ENCODE results near the gene FOXP1. TPM values are rescaled to one million over a fixed set of nuclear protein-coding genes. Genes with fewer than 3 reads are reported as not detected.

The FOXP1 gene
- total and polyA plus RNA-seq, 12 donors: 4.8 to 56.0 (median 43.8) TPM

- peak in 1 of 8 donors; percentile 20 for ATAC-seq
- intact Hi-C loops (cut with DNase I): no loop called here
- WGBS, 2 donors: 91 to 94% methylated on average over 5 of the region's 5 CpGs
- peaks cover 0 to 22% (median 11%) of the 10 kb centered on the region in 9 donors for H3K4me1 ChIP-seq
- peak overlapping the region in 2 of 10 donors; percentile 30 to 82 for H3K27ac ChIP-seq
- no peaks in the 10 kb centered on the region for H3K27me3 ChIP-seq
- no peak for TF ChIP-seq CTCF (IDR thresholded peaks at IDR 0.05)
- no peaks in the 10 kb centered on the region for H3K9me3 ChIP-seq
- H3K36me3 ChIP-seq: peaks cover 0 to 97% (median 57%) of the 10 kb centered on the region in 9 donors
- H3K4me3 ChIP-seq: no peak overlapping the region
- no peak for DNase-seq
Observed at GRCh38 chr3:70974747-70975146, 608.8 kb downstream of the FOXP1 start.

GRCh38 chr3:70973558-70973957, 610.0 kb downstream of the FOXP1 start:
- TF ChIP-seq CTCF (IDR thresholded peaks at IDR 0.05): no peak
- intact Hi-C loops (cut with DNase I): no loop called here
- Histone ChIP-seq H3K4me3 (no peak overlapping the region), H3K9me3 (no peaks in the 10 kb centered on the region), H3K4me1 (peaks cover 0 to 26% (median 13%) of the 10 kb centered on the region in 9 donors), H3K27me3 (no peaks in the 10 kb centered on the region), H3K27ac (peak overlapping the region in 1 of 10 donors; percentile 39), H3K36me3 (peaks cover 0 to 100% (median 64%) of the 10 kb centered on the region in 9 donors)
- DNase-seq: no peak
- peak in 1 of 8 donors; percentile 22 for ATAC-seq
- WGBS, 2 donors: 86 to 87% methylated on average over 6 of the region's 6 CpGs

GRCh38 chr3:70972855-70973254, 610.7 kb downstream of the FOXP1 start:
- intact Hi-C loops (cut with DNase I): no loop called here
- no peak for DNase-seq
- H3K36me3 ChIP-seq: peaks cover 0 to 100% (median 65%) of the 10 kb centered on the region in 9 donors

GRCh38 chr3:70970952-70971351, 612.6 kb downstream of the FOXP1 start:
- TF ChIP-seq CTCF (IDR thresholded peaks at IDR 0.05): no peak
- ATAC-seq (peak in 1 of 8 donors; percentile 22), DNase-seq (no peak)
- Histone ChIP-seq H3K4me3 (no peak overlapping the region), H3K27ac (peak overlapping the region in 1 of 10 donors; percentile 10), H3K4me1 (peaks cover 0 to 44% (median 22%) of the 10 kb centered on the region in 9 donors), H3K27me3 (no peaks in the 10 kb centered on the region), H3K36me3 (peaks cover 0 to 100% (median 48%) of the 10 kb centered on the region in 9 donors), H3K9me3 (no peaks in the 10 kb centered on the region)
- 65 to 69% methylated on average over 6 of the region's 6 CpGs for WGBS, 2 donors
- intact Hi-C loops (cut with DNase I): no loop called here

More at GRCh38 chr3:70972855-70973254, 610.7 kb downstream of the FOXP1 start:
- no peak for ATAC-seq
- Histone ChIP-seq H3K27ac (peak overlapping the region in 1 of 10 donors; percentile 39), H3K9me3 (no peaks in the 10 kb centered on the region), H3K27me3 (no peaks in the 10 kb centered on the region), H3K4me1 (peaks cover 0 to 31% (median 20%) of the 10 kb centered on the region in 9 donors), H3K4me3 (no peak overlapping the region)
- 96 to 97% methylated on average over 11 of the region's 11 CpGs for WGBS, 2 donors
- no peak for TF ChIP-seq CTCF (IDR thresholded peaks at IDR 0.05)

Measured in heart right ventricle (tissue), 16 donors.